K562 (cell line): ENCODE measurements around the gene CHRDL2. TPM values are rescaled to one million over a fixed set of nuclear protein-coding genes. Genes with fewer than 3 reads are reported as not detected.

Source experiments
- ATAC-seq: fragments of 200-7000 bp; cut with Tn5 transposase; 3 replicates; pipeline ENCODE4 v1.9.1; 2020; ENCODE audit warnings: moderate library complexity
- BruUV-seq: library from RNA; stranded (reverse); fragments of 400-500 nt; replicated peaks from 2 replicates; lab custom pipeline; 2021; lab: Mats Ljungman, UMichigan
- CTCF ChIA-PET: fragments of 300-600 bp; formaldehyde crosslinking; extraction: SDS; loops from one replicate; lab custom pipeline; 2021; ENCODE audit warnings: low intra/inter-chr PET ratio; lab: Yijun Ruan, JAX
- POLR2A ChIA-PET: fragments of 300-600, 350-650 bp; sonication (Branson Sonifier 250); formaldehyde crosslinking; extraction: SDS; loops from one replicate; lab custom pipeline; 2021; ENCODE audit warnings: antibody characterized with exemption, inconsistent platforms; lab: Yijun Ruan, JAX
- DNase-seq, 4 experiments: peaks; one replicate each; pipeline versions ENCODE4 v3.0.0 to v3.0.0-alpha.2; 2011 to 2018; ENCODE audit warnings: low spot score in 3 of 4, mixed read lengths in 3 of 4; ENCODE audit errors: extremely low read depth in 1 of 4
- FAIRE-seq: peaks from 2 replicates; lab custom pipeline; 2011; peaks lifted over from hg19 to GRCh38; lab: Jason Lieb, UNC
- H2AFZ ChIP-seq: 2 replicates; pipeline ENCODE4 v1.6.0; 2011; ENCODE audit warnings: low read depth, low read length, control low read depth, inconsistent platforms
- H3K27ac ChIP-seq: fragments of 200-600 bp; 3 replicates; pipeline ENCODE4 v1.8.0; 2011; ENCODE audit warnings: low read depth, mild to moderate bottlenecking, control low read depth, inconsistent platforms, low read length, moderate library complexity, mixed read lengths; ENCODE audit errors: extremely low read depth
- H3K27me3 ChIP-seq, 2 experiments: fragments of 300-600 bp in 1 of 2; 2 replicates in 1 of 2; 3 replicates in 1 of 2; pipeline versions ENCODE4 v1.6.0 to v1.8.0; 2011; ENCODE audit warnings: inconsistent platforms in 2 of 2, low read length in 2 of 2, mild to moderate bottlenecking in 1 of 2, mixed read lengths in 1 of 2, moderate library complexity in 1 of 2; ENCODE audit not compliant: control insufficient read depth in 2 of 2, insufficient read depth in 2 of 2
- H3K36me3 ChIP-seq: fragments of 300-600 bp; 3 replicates; pipeline ENCODE4 v1.8.0; 2011; ENCODE audit warnings: mild to moderate bottlenecking, low read length, inconsistent platforms; ENCODE audit not compliant: control insufficient read depth, insufficient read depth
- H3K4me1 ChIP-seq, 2 experiments: fragments of 200-600 bp in 1 of 2; replicated peaks in 1 of 2; 2 replicates in 1 of 2; 3 replicates in 1 of 2; pipeline versions ENCODE4 v1.5.1 to v1.8.0; 2011; ENCODE audit warnings: inconsistent platforms in 2 of 2, low read length in 2 of 2, mild to moderate bottlenecking in 1 of 2, mixed read lengths in 1 of 2, moderate library complexity in 1 of 2; ENCODE audit not compliant: control insufficient read depth in 2 of 2, insufficient read depth in 2 of 2
- H3K4me2 ChIP-seq: 2 replicates; pipeline ENCODE4 v1.6.1; 2011; ENCODE audit warnings: low read length, control low read depth, inconsistent platforms, mixed read lengths; ENCODE audit not compliant: insufficient read depth
- H3K4me3 ChIP-seq: fragments of 200-600 bp; sonication (generic), shearing (Covaris generic); 2 replicates; pipeline ENCODE4 v1.5.1; 2016; ENCODE audit warnings: control low read depth, inconsistent platforms
- H3K79me2 ChIP-seq: fragments of 200-600 bp; 3 replicates; pipeline ENCODE4 v1.8.0; 2011; ENCODE audit warnings: low read length, inconsistent platforms; ENCODE audit not compliant: control insufficient read depth, insufficient read depth
- H3K9ac ChIP-seq, 2 experiments: 2 replicates each; pipeline versions ENCODE4 v1.6.0 to v1.6.1; 2011; ENCODE audit warnings: low read depth in 2 of 2, low read length in 2 of 2, control low read depth in 1 of 2, inconsistent platforms in 1 of 2, mild to moderate bottlenecking in 1 of 2, mixed read lengths in 1 of 2; ENCODE audit not compliant: insufficient read depth in 1 of 2
- H3K9me1 ChIP-seq: one replicate; pipeline ENCODE4 v1.6.0; 2011; ENCODE audit warnings: inconsistent platforms, mild to moderate bottlenecking, low read length, moderate library complexity; ENCODE audit not compliant: control insufficient read depth, insufficient read depth
- H3K9me3 ChIP-seq: replicated peaks from 2 replicates; pipeline ENCODE4 v1.5.1; 2011; ENCODE audit warnings: low read depth, low read length, inconsistent platforms; ENCODE audit not compliant: control insufficient read depth, insufficient read depth
- H4K20me1 ChIP-seq: replicated peaks from 2 replicates; pipeline ENCODE4 v1.6.1; 2011; ENCODE audit warnings: low read length, inconsistent platforms, mixed read lengths; ENCODE audit not compliant: control insufficient read depth, insufficient read depth
- BDP1 ChIP-seq: IDR thresholded peaks from 3 replicates; pipeline ENCODE4 v1.6.1; 2011; ENCODE audit not compliant: insufficient read length, insufficient read depth
- CBX1 ChIP-seq: sonication (generic); IDR thresholded peaks from 2 replicates; pipeline ENCODE4 v1.6.1; 2016; ENCODE audit warnings: antibody characterized with exemption, low read depth, mild to moderate bottlenecking
- CREM ChIP-seq: IDR thresholded peaks from 2 replicates; pipeline ENCODE4 v1.6.1; 2014; ENCODE audit warnings: antibody characterized with exemption, low read depth
- EP400 ChIP-seq: fragments of 450-650 bp; IDR thresholded peaks from 2 replicates; pipeline ENCODE4 v1.6.1; 2017; ENCODE audit warnings: antibody characterized with exemption, mild to moderate bottlenecking, moderate library complexity
- HDAC1 ChIP-seq, 2 experiments: fragments of 450-650 bp; IDR thresholded peaks; 2 replicates each; pipeline ENCODE4 v1.6.1; 2016 to 2017; ENCODE audit warnings: inconsistent platforms in 1 of 2, mild to moderate bottlenecking in 1 of 2, moderate library complexity in 1 of 2
- PTBP1 ChIP-seq: fragments of 200-400 bp; formaldehyde crosslinking; IDR thresholded peaks from 2 replicates; pipeline ENCODE4 v1.6.1; 2017; ENCODE audit warnings: low read depth, low read length
- RBM15 ChIP-seq: fragments of 200-400 bp; formaldehyde crosslinking; IDR thresholded peaks from 2 replicates; pipeline ENCODE4 v1.6.1; 2018; ENCODE audit warnings: mild to moderate bottlenecking, low read length, moderate library complexity; ENCODE audit not compliant: insufficient read depth
- REST ChIP-seq, 2 experiments: fragments of 450-650 bp; formaldehyde crosslinking in 1 of 2; IDR thresholded peaks; 2 replicates each; pipeline versions ENCODE4 v1.4.0 to v1.6.1; 2014 to 2020; ENCODE audit warnings: mild to moderate bottlenecking in 2 of 2, borderline replicate concordance in 1 of 2, low read depth in 1 of 2
- SMARCE1 ChIP-seq: fragments of 450-650 bp; IDR thresholded peaks from 2 replicates; pipeline ENCODE4 v1.7.1; 2016; ENCODE audit warnings: mild to moderate bottlenecking
- TAF15 ChIP-seq: fragments of 200-400 bp; formaldehyde crosslinking; IDR thresholded peaks from 2 replicates; pipeline ENCODE4 v1.6.1; 2017; ENCODE audit warnings: mild to moderate bottlenecking, low read depth, low read length, moderate library complexity
- ZC3H4 ChIP-seq: sonication (generic); formaldehyde crosslinking; IDR thresholded peaks from 2 replicates; pipeline ENCODE4 v1.9.0; 2021; ENCODE audit warnings: missing genetic modification reagents, borderline replicate concordance
- ZKSCAN3 ChIP-seq: fragments of 250-450 bp; sonication (Bioruptor Pico); IDR thresholded peaks from 2 replicates; pipeline ENCODE4 v1.4.0; 2020
- ZNF561 ChIP-seq: fragments of 450-650 bp; formaldehyde crosslinking; conservative IDR thresholded peaks from 2 replicates; pipeline ENCODE4 v1.4.0; 2020; ENCODE audit warnings: mild to moderate bottlenecking, moderate library complexity
- WGBS: fragments of 100-300 bp; shearing (Covaris generic); methylation state at CpG from one replicate; pipeline ENCODE4 v1.1.6; 2016; ENCODE audit warnings: low coverage, mixed read lengths; ENCODE audit not compliant: insufficient coverage; ENCODE audit errors: missing lambda C conversion rate; 5-methylcytosine and 5-hydroxymethylcytosine counted together
- in situ Hi-C: fragments of 300-500 bp; cut with MboI; formaldehyde crosslinking; loops from 4 replicates; pipeline ENCODE4 v1.15.0; 2018; ENCODE audit warnings: inconsistent platforms, mixed read lengths
- intact Hi-C: fragments of 100-400 bp; cut with micrococcal nuclease; formaldehyde crosslinking; loops from 2 replicates; pipeline ENCODE4 v1.14.2; 2022
- polyA plus RNA-seq, 8 experiments: library from polyadenylated mRNA; depleted of rRNA in 4 of 8; stranded (reverse) in 5 of 8; unstranded in 3 of 8; fragments of >200 nt; fragmentation: Nextera tagmentation in 2 of 8; fragmentation: Illumina TruSeq in 1 of 8; extraction: Ambion mirVana in 2 of 8; extraction: Trizol in 1 of 8; gene quantifications; 2 replicates each; pipeline versions ENCODE4 v1.2.1 to v1.2.3, GENCODE V29; 2011 to 2014; ENCODE audit warnings: inconsistent platforms in 1 of 8, missing spikeins in 1 of 8
- total RNA-seq, 7 experiments: library from RNA; depleted of rRNA in 6 of 7; stranded (reverse); fragments of >200 nt in 6 of 7; fragmentation: Illumina TruSeq in 2 of 7; extraction: Trizol in 2 of 7; gene quantifications; 2 replicates each; pipeline versions ENCODE4 v1.2.1 to v1.2.3, GENCODE V29; 2011 to 2021; ENCODE audit warnings: low replicate concordance in 1 of 7

The CHRDL2 gene
- total and polyA plus RNA-seq, 9 of the 15 experiments (the other 6 are each of a cell fraction or from before 2014, with no cell fraction given), result not detected

GRCh38 chr11:74702383-74703007, 28.7 kb downstream of the CHRDL2 start (continued):
- TF ChIP-seq TAF15, result no peak
- TF ChIP-seq, all 486 proteins: peak for 14

- H3K27me3 ChIP-seq, result no peaks in the 10 kb centered on the region
- 10% methylated on average over 8 of the region's 8 CpGs for WGBS
- DNase-seq, result peak; percentile 61 to 77 (median 74)
- in situ Hi-C loops (no loop called here), intact Hi-C loops (loop anchor here (5.0 to 10.0 kb wide), 2 partner anchors 69 to 543 kb away; partner anchors contain the start of gene TPBGL)
- no peak overlapping the region for H3K4me2 ChIP-seq
- peak overlapping the region; percentile 53; the same call in 1 of the 2 replicates for H2AFZ ChIP-seq
- ChIA-PET CTCF (interaction anchor here (0.6 kb wide), 1 partner anchor 553 kb away, joined by 3 read pairs; no protein-coding TSS in a partner anchor), POLR2A (interaction anchor here (0.6 to 1.2 kb wide), 8 partner anchors 9 to 556 kb away, joined by 3 to 4 read pairs (median 3); no protein-coding TSS in a partner anchor)
- no peak overlapping the region for H3K4me3 ChIP-seq
- no TSS peak for BruUV-seq
- no peaks in the 10 kb centered on the region for H3K9me3 ChIP-seq
- peak; percentile 78 for ATAC-seq
- no peaks in the 10 kb centered on the region for H4K20me1 ChIP-seq
- no peaks in the 10 kb centered on the region for H3K36me3 ChIP-seq
- no peak overlapping the region for H3K27ac ChIP-seq
- H3K9me1 ChIP-seq, result no peaks in the 10 kb centered on the region
- H3K9ac ChIP-seq, result no peak overlapping the region
- FAIRE-seq, result peak; percentile 61
- peaks cover 11 to 18% of the 10 kb centered on the region in 2 experiments; a peak in 3 of 5 replicates for H3K4me1 ChIP-seq
- H3K79me2 ChIP-seq, result no peaks in the 10 kb centered on the region
- no peak for TF ChIP-seq EP400
- no peak for TF ChIP-seq BDP1
- peak; percentile 30 for TF ChIP-seq REST (IDR thresholded peaks at IDR 0.05; ENCODE audit: borderline replicate concordance)
- TF ChIP-seq REST (CRISPR knock-in tag; IDR thresholded peaks at IDR 0.05; ENCODE audit: low read depth), result no peak
- no peak for TF ChIP-seq RBM15
- TF ChIP-seq ZKSCAN3 (CRISPR knock-in tag), result no peak
- TF ChIP-seq SMARCE1, result 0 out of 2 replicates have a peak, but pooled peaks have one; percentile 17
- TF ChIP-seq CREM, result peak; percentile 40; the same call in 1 of the 2 replicates
- TF ChIP-seq CBX1, result 0 out of 2 replicates have a peak, but pooled peaks have one; percentile 87
- TF ChIP-seq HDAC1 (IDR thresholded peaks at IDR 0.05), result peak in 1 of 2 experiments; percentile 51; a peak in 1 of 4 replicates
- no peak for TF ChIP-seq ZNF561 (CRISPR knock-in tag)
- no peak for TF ChIP-seq ZC3H4 (CRISPR knock-in tag)
- TF ChIP-seq PTBP1, result peak; percentile 78; the same call in 1 of the 2 replicates
These were observed 29.9 kb downstream of the CHRDL2 start for GRCh38 chr11:74701351-74701750.
